ENCODE results near the gene ZBTB4.

ZBTB4 gene

DNA sequence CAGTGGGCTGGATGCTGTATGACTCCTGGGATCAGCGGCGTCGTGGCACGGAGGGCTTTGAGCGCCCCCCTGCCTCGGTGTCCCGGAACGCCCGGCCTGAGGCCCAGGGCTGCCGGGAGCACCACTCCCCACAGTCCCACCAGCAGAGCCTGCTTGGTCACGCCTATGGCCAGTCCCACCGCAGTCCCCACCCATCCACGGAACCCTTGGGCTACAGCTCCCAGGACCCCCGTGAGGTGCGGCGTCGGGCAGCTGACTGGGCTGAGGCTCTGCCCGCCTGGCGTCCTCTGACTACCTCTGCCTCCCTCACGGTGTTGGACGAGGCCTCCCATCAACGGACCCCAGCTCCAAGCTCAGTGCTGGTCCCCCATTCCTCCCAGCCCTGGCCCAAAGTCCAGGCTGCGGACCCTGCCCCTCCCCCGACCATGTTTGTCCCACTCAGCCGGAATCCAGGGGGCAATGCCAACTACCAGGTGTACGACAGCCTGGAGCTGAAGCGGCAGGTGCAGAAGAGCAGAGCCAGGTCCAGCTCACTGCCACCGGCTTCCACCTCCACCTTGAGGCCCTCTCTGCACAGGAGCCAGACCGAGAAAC is 52.4 kb downstream of the ZBTB4 start:
- H3K36me3 ChIP-seq (ENCODE audit: control insufficient read depth, insufficient read depth, low read length, severe bottlenecking) = no peaks in the 10 kb centered on the region
- no peaks in the 10 kb centered on the region for H3K4me1 ChIP-seq (ENCODE audit: control insufficient read depth, insufficient read depth, low read length)
- no peaks in the 10 kb centered on the region for H3K9me3 ChIP-seq (ENCODE audit: control insufficient read depth, low read length)
- H3K9ac ChIP-seq (ENCODE audit: low read length) = no peak overlapping the region
- no peaks in the 10 kb centered on the region for H3K27me3 ChIP-seq (replicated peaks; ENCODE audit: control insufficient read depth, insufficient read depth, low read length)
- no peak overlapping the region for H3K4me3 ChIP-seq (ENCODE audit: low read length)
- DNase-seq (ENCODE audit: low read depth) = no peak

DNA sequence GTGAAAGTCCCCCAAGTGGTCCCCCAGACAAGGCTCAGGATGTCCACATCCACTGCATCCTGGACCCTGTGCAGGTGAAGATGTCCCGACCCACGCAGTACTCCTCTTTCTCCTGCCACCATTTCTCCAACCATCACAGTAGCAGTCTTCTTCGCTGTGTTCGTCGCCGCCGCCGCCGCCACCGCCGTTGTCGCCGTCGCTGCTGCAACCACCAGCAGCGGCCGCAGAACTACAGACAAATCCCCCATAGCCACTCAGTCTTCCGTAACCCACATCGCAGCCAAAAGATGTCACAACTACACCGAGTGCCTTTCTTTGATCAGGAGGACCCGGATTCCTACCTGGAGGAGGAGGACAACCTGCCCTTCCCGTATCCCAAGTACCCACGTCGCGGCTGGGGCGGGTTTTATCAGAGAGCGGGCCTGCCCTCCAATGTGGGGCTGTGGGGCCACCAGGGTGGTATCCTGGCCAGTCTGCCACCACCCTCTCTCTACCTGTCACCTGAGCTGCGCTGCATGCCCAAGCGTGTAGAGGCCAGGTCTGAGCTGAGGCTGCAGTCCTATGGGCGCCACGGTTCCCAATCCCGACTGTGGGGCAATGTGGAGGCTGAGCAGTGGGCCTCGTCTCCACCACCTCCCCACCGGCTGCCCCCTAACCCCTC is 53.1 kb downstream of the ZBTB4 start:
- Histone ChIP-seq H3K27me3 (replicated peaks; ENCODE audit: control insufficient read depth, insufficient read depth, low read length) (no peaks in the 10 kb centered on the region), H3K36me3 (ENCODE audit: control insufficient read depth, insufficient read depth, low read length, severe bottlenecking) (no peaks in the 10 kb centered on the region), H3K4me1 (ENCODE audit: control insufficient read depth, insufficient read depth, low read length) (no peaks in the 10 kb centered on the region)

DNA sequence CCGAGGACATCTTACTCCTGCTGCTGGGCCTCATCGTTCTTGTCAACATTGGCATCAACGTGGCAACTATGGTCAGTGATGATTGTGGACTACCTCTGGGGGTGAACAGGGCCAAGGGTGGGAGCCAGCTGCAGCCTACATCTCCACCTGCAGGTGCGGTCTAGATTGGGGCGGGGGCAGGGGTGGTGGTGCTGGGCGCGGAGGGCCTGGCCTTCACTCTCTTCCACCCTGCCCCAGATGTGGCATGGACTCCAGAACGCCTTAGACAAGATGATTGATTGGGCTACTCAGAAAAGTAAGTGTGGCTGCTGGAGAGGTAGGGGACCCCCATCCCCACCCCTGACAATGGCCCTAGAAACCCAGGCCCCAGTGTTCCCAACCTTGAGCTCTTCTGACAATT is 53.7 kb downstream of the ZBTB4 start:
- Histone ChIP-seq H3K27me3 (replicated peaks; ENCODE audit: control insufficient read depth, insufficient read depth, low read length) (no peaks in the 10 kb centered on the region), H3K9me3 (ENCODE audit: control insufficient read depth, low read length) (peaks cover 1% of the 10 kb centered on the region), H3K9ac (ENCODE audit: low read length) (no peak overlapping the region), H3K36me3 (ENCODE audit: control insufficient read depth, insufficient read depth, low read length, severe bottlenecking) (no peaks in the 10 kb centered on the region), H3K4me1 (ENCODE audit: control insufficient read depth, insufficient read depth, low read length) (no peaks in the 10 kb centered on the region), H3K4me3 (ENCODE audit: low read length) (no peak overlapping the region)
- DNase-seq (ENCODE audit: low read depth) = no peak

More for the DNA sequence above, 53.1 kb downstream of the ZBTB4 start:
- no peak overlapping the region for H3K4me3 ChIP-seq (ENCODE audit: low read length)
- no peak for DNase-seq (ENCODE audit: low read depth)
- no peaks in the 10 kb centered on the region for H3K9me3 ChIP-seq (ENCODE audit: control insufficient read depth, low read length)
- no peak overlapping the region for H3K9ac ChIP-seq (ENCODE audit: low read length)

DNA sequence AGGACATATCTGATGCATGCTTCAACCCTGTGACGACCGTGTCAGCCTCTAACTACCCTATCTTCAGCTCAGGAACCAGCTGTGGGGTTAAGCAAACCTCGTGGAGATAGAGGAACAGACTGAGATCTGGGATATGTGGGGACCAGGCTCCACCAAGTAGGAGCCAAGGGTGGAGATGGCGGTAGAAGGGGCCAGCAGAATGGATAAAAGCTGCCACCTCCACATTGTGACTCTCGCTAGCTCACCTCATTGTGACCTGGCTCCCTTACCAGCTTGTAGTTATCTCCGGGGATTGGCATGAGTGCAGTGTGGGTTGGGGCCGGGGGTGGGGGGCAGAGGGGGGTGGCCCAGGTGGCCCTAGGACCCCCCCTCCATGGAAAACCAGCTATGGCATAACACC is 54.1 kb downstream of the ZBTB4 start, which contains the start of gene SPEM2:
Gene SPEM2, plus strand, starts transcription at position 301 of the 400 bp plus-strand sequence. Its CDS starts 73 bp downstream, at position 374.
- DNase-seq (ENCODE audit: low read depth) = no peak
- peaks cover 3% of the 10 kb centered on the region for H3K9me3 ChIP-seq (ENCODE audit: control insufficient read depth, low read length)
- no peaks in the 10 kb centered on the region for H3K36me3 ChIP-seq (ENCODE audit: control insufficient read depth, insufficient read depth, low read length, severe bottlenecking)
- no peaks in the 10 kb centered on the region for H3K4me1 ChIP-seq (ENCODE audit: control insufficient read depth, insufficient read depth, low read length)
- no peak within 1 kb of the TSS for H3K4me3 ChIP-seq (ENCODE audit: low read length)
- H3K9ac ChIP-seq (ENCODE audit: low read length) = no peak within 1 kb of the TSS
- H3K27me3 ChIP-seq (replicated peaks; ENCODE audit: control insufficient read depth, insufficient read depth, low read length) = no peaks in the 10 kb centered on the region

DNA sequence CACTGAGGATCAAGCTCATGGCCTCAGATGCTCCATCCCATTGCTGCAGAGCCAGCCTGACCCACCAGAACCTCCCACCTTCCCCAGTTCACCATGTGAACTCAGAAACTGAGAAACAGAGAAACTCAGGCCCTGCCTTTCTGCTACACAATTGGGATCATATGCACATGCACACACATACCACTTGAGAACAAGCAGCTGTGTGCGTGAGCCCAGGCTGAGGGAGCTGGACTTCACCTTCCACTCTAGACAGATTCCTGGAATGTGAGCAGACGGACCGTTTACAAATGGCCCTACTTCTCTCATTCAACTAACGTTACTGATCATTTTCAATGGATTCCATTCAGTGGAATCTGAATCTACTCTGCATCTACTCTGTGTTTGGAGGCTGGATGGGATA is 55.8 kb downstream of the ZBTB4 start:
- Histone ChIP-seq H3K4me1 (ENCODE audit: control insufficient read depth, insufficient read depth, low read length) (no peaks in the 10 kb centered on the region), H3K4me3 (ENCODE audit: low read length) (no peak overlapping the region), H3K9me3 (ENCODE audit: control insufficient read depth, low read length) (peaks cover 3% of the 10 kb centered on the region), H3K27me3 (replicated peaks; ENCODE audit: control insufficient read depth, insufficient read depth, low read length) (no peaks in the 10 kb centered on the region), H3K9ac (ENCODE audit: low read length) (no peak overlapping the region), H3K36me3 (ENCODE audit: control insufficient read depth, insufficient read depth, low read length, severe bottlenecking) (no peaks in the 10 kb centered on the region)
- no peak for DNase-seq (ENCODE audit: low read depth)

DNA sequence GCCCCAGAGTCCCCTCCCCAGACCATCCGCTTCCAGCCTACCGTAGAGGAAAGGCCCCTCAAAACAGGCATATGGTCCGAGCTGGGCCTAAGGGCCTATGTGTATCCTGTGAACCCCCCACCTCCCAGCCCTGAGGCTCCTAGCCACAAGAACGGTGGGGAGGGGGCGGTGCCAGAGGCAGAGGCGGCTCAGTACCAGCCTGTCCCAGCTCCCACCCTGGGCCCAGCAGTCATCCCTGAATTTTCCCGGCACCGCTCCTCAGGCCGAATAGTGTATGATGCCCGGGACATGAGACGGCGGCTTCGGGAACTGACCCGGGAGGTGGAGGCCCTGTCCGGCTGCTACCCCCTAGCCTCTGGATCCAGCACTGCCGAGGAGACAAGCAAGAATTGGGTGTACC is 58.2 kb downstream of the ZBTB4 start:
- Histone ChIP-seq H3K4me1 (ENCODE audit: control insufficient read depth, insufficient read depth, low read length) (no peaks in the 10 kb centered on the region), H3K36me3 (ENCODE audit: control insufficient read depth, insufficient read depth, low read length, severe bottlenecking) (peaks cover 6% of the 10 kb centered on the region), H3K4me3 (ENCODE audit: low read length) (no peak overlapping the region), H3K9me3 (ENCODE audit: control insufficient read depth, low read length) (peaks cover 3% of the 10 kb centered on the region), H3K9ac (ENCODE audit: low read length) (no peak overlapping the region), H3K27me3 (replicated peaks; ENCODE audit: control insufficient read depth, insufficient read depth, low read length) (no peaks in the 10 kb centered on the region)
- DNase-seq (ENCODE audit: low read depth) = no peak

DNA sequence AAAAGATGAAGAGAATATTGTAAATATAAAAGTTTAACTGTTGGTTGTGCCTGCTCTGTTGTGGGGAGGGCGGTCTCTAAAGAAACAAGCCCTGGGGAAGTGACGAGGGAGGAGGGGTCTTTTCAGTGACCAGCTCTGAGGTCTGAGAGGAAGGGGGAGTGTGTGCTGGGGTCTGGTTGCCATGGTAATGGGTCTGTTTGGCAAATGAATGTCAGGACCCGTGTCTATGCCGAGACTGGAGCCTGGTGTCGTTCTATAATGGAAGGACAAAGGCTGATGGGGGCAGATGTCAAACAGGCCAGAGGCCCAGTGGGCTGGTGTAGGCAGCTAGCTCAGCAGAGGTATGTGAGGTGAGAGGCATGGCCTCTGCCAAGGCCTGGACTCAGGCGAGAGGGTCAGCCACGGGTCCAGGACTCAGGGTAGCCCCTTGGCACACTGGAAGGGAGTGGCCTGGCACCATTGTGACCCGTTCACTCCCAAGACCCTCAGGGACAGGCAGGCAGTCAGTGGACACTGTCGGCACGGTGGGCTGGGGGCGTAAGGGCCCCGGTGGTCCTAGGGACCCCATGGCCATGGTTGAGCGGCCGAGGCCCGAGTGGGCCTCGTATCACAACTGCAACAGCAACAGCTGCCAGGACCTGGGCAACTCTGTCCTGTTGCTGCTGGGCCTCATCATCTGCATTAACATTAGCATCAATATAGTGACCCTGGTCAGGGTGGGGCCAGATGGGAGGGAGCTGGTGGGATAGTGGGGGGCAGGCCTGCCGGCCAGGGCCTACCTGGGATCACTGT is 59.4 kb downstream of the ZBTB4 start, which contains the start of gene SPEM1:
Gene SPEM1, plus strand, starts transcription at position 506 of the 792 bp plus-strand sequence. Its CDS starts 61 bp downstream, at position 567.
- no peak within 1 kb of the TSS for H3K9ac ChIP-seq (ENCODE audit: low read length)
- H3K9me3 ChIP-seq (ENCODE audit: control insufficient read depth, low read length) = peaks cover 3% of the 10 kb centered on the region
- H3K4me3 ChIP-seq (ENCODE audit: low read length) = no peak within 1 kb of the TSS
- no peaks in the 10 kb centered on the region for H3K27me3 ChIP-seq (replicated peaks; ENCODE audit: control insufficient read depth, insufficient read depth, low read length)
- peaks cover 6% of the 10 kb centered on the region for H3K36me3 ChIP-seq (ENCODE audit: control insufficient read depth, insufficient read depth, low read length, severe bottlenecking)
- DNase-seq (ENCODE audit: low read depth) = no peak
- no peaks in the 10 kb centered on the region for H3K4me1 ChIP-seq (ENCODE audit: control insufficient read depth, insufficient read depth, low read length)

DNA sequence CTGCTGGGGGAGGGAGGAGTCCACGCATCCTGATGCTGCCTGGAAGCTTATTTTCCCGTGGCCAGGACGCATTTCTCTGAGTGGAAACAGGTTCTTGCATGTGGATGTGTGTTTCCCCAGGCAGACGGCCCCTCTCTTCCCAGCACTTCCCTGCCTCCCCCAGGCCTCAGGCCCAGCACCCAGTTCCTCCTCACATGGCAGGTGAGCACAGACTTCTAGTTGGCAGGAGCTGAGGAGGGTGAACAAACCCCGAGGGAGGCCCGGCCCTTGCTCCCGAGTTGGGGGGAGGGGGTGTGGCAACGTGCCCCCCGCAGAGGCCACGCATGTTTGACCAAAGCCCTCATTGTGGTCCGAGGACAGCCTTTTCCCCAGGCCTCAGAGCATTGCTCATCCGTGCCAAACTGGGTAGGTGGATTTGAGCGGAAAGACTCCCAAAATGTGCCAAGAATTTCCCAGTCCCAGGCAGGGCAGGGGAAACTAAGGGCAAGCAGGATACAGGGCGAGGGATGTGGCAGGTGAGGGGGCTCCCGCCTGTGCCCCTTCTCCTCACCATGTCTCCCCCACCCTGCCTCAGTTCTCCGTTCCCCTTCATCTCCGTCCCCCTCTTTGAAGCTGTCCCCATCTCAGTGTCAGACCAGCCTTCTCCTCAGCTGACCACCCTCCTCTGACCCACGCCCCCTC is 60.8 kb downstream of the ZBTB4 start:
- Histone ChIP-seq H3K9me3 (ENCODE audit: control insufficient read depth, low read length) (peaks cover 3% of the 10 kb centered on the region), H3K27me3 (replicated peaks; ENCODE audit: control insufficient read depth, insufficient read depth, low read length) (no peaks in the 10 kb centered on the region), H3K9ac (ENCODE audit: low read length) (no peak overlapping the region), H3K4me1 (ENCODE audit: control insufficient read depth, insufficient read depth, low read length) (peaks cover 3% of the 10 kb centered on the region), H3K36me3 (ENCODE audit: control insufficient read depth, insufficient read depth, low read length, severe bottlenecking) (peaks cover 6% of the 10 kb centered on the region), H3K4me3 (ENCODE audit: low read length) (no peak overlapping the region)
- DNase-seq (ENCODE audit: low read depth) = no peak

DNA sequence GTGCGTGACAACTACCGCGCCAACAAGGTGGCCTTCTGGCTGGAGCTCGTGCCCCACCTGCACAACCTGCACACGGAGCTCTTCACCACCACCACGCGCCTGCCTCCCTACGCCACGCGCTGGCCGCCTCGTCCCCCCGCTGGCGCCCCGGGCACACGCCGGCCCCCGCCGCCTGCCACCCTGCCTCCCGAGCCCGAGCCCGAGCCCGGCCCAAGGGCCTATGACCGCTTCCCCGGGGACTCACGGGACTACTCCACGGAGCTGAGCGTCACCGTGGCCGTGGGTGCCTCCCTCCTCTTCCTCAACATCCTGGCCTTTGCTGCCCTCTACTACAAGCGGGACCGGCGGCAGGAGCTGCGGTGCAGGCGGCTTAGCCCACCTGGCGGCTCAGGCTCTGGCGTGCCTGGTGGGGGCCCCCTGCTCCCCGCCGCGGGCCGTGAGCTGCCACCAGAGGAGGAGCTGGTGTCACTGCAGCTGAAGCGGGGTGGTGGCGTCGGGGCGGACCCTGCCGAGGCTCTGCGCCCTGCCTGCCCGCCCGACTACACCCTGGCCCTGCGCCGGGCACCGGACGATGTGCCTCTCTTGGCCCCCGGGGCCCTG is 62.3 kb downstream of the ZBTB4 start:
- H3K36me3 ChIP-seq (ENCODE audit: control insufficient read depth, insufficient read depth, low read length, severe bottlenecking) = peaks cover 6% of the 10 kb centered on the region
- peaks cover 18% of the 10 kb centered on the region for H3K4me1 ChIP-seq (ENCODE audit: control insufficient read depth, insufficient read depth, low read length)
- no peak for DNase-seq (ENCODE audit: low read depth)
- H3K9me3 ChIP-seq (ENCODE audit: control insufficient read depth, low read length) = peaks cover 3% of the 10 kb centered on the region
- H3K9ac ChIP-seq (ENCODE audit: low read length) = no peak overlapping the region
- no peak overlapping the region for H3K4me3 ChIP-seq (ENCODE audit: low read length)
- H3K27me3 ChIP-seq (replicated peaks; ENCODE audit: control insufficient read depth, insufficient read depth, low read length) = no peaks in the 10 kb centered on the region

DNA sequence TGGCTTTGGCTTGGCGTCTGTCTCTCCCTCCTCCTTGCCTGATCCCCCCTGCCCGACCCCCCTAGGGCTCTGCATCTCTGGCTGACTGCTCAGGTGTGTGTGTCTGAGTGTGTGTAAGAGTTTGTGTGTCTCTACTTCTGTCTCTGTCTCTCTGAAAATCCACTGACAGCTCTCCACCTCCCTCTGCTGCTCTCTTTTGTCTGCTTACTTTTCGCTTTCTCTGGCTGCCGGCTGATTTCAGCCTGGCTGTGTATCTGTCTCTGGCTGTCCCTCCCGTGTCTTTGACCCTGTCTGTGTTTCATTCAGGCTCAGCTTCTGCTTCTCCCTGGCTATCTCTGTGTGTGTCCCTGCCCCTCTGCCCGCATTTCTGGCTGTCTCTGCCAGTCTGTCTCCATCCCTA is 63.1 kb downstream of the ZBTB4 start:
- Histone ChIP-seq H3K36me3 (ENCODE audit: control insufficient read depth, insufficient read depth, low read length, severe bottlenecking) (peaks cover 6% of the 10 kb centered on the region), H3K9ac (ENCODE audit: low read length) (no peak overlapping the region), H3K4me3 (ENCODE audit: low read length) (no peak overlapping the region), H3K9me3 (ENCODE audit: control insufficient read depth, low read length) (peaks cover 3% of the 10 kb centered on the region), H3K27me3 (replicated peaks; ENCODE audit: control insufficient read depth, insufficient read depth, low read length) (no peaks in the 10 kb centered on the region), H3K4me1 (ENCODE audit: control insufficient read depth, insufficient read depth, low read length) (peaks cover 20% of the 10 kb centered on the region)
- DNase-seq (ENCODE audit: low read depth) = no peak
